ENCODE results near the gene GGTA1. TPM values are rescaled to one million over a fixed set of nuclear protein-coding genes. Genes with fewer than 3 reads are reported as not detected.
A peak's percentile ranks its signal among the peaks of the same experiment; 100 is the strongest.

GGTA1 gene
- total RNA-seq, 4 donors from 2014 or later, result 5.6 to 18.7 (median 9.5) TPM

- H3K4me1 ChIP-seq, result peaks cover 11 to 26% (median 25%) of the 10 kb centered on the region in 4 donors
- H3K9me3 ChIP-seq, result no peaks in the 10 kb centered on the region
- H3K27ac ChIP-seq (replicated peaks in 1 of 4), result no peak overlapping the region
- WGBS, result 65% methylated on average over 4 of the region's 4 CpGs
- TF ChIP-seq EP300 (IDR thresholded peaks at IDR 0.05) (no peak), POLR2AphosphoS5 (IDR thresholded peaks at IDR 0.05) (no peak), CTCF (IDR thresholded peaks at IDR 0.05) (no peak), POLR2A (IDR thresholded peaks at IDR 0.05; ENCODE audit: low read depth) (no peak)
- intact Hi-C loops (cut with DNase I), result no loop called here
- no peak for DNase-seq (ENCODE audit: extremely low spot score)
- H3K27me3 ChIP-seq, result no peaks in the 10 kb centered on the region
- H3K36me3 ChIP-seq, result no peaks in the 10 kb centered on the region
- H3K4me3 ChIP-seq, result no peak overlapping the region
Observed at GRCh38 chr9:121542025-121542424, 42.4 kb upstream of the GGTA1 start.

- TF ChIP-seq POLR2AphosphoS5 (IDR thresholded peaks at IDR 0.05) (no peak), POLR2A (IDR thresholded peaks at IDR 0.05; ENCODE audit: low read depth) (no peak), EP300 (IDR thresholded peaks at IDR 0.05) (no peak), CTCF (IDR thresholded peaks at IDR 0.05) (no peak)
- intact Hi-C loops (cut with DNase I), result no loop called here
- no peaks in the 10 kb centered on the region for H3K27me3 ChIP-seq
- H3K4me3 ChIP-seq, result no peak overlapping the region
- H3K4me1 ChIP-seq, result peaks cover 9 to 23% (median 22%) of the 10 kb centered on the region in 4 donors
- no peaks in the 10 kb centered on the region for H3K9me3 ChIP-seq
- DNase-seq (ENCODE audit: extremely low spot score), result no peak
- whole genome bisulfite sequencing, result 88% methylated on average over 3 of the region's 3 CpGs
- no peak overlapping the region for H3K27ac ChIP-seq (replicated peaks in 1 of 4)
- H3K36me3 ChIP-seq, result no peaks in the 10 kb centered on the region
Observed at GRCh38 chr9:121541256-121541655, 41.6 kb upstream of the GGTA1 start.

- Histone ChIP-seq H3K27ac (replicated peaks in 1 of 4) (no peak overlapping the region), H3K4me1 (peaks cover 0 to 14% (median 13%) of the 10 kb centered on the region in 4 donors), H3K27me3 (no peaks in the 10 kb centered on the region), H3K4me3 (no peak overlapping the region), H3K36me3 (no peaks in the 10 kb centered on the region), H3K9me3 (no peaks in the 10 kb centered on the region)
- DNase-seq (ENCODE audit: extremely low spot score), result no peak
- TF ChIP-seq CTCF (IDR thresholded peaks at IDR 0.05), result no peak
- TF ChIP-seq EP300 (IDR thresholded peaks at IDR 0.05), result no peak
- no peak for TF ChIP-seq POLR2AphosphoS5 (IDR thresholded peaks at IDR 0.05)
- TF ChIP-seq POLR2A (IDR thresholded peaks at IDR 0.05; ENCODE audit: low read depth), result no peak
- 77% methylated on average over 7 of the region's 7 CpGs for WGBS
- intact Hi-C loops (cut with DNase I), result no loop called here
Observed at GRCh38 chr9:121538221-121538620, 38.6 kb upstream of the GGTA1 start.

GRCh38 chr9:121537283-121537682, 37.6 kb upstream of the GGTA1 start:
- H3K27ac ChIP-seq (replicated peaks in 1 of 4), result peak overlapping the region in 2 of 4 donors; percentile 38 to 39

More at GRCh38 chr9:121537283-121537682, 37.6 kb upstream of the GGTA1 start:
- Histone ChIP-seq H3K9me3 (no peaks in the 10 kb centered on the region), H3K27me3 (no peaks in the 10 kb centered on the region), H3K36me3 (no peaks in the 10 kb centered on the region), H3K4me1 (peaks cover 0 to 14% (median 13%) of the 10 kb centered on the region in 4 donors), H3K4me3 (no peak overlapping the region)
- WGBS, result 29% methylated on average over 5 of the region's 5 CpGs
- TF ChIP-seq CTCF (IDR thresholded peaks at IDR 0.05) (no peak), POLR2AphosphoS5 (IDR thresholded peaks at IDR 0.05) (peak in 1 of 2 donors; percentile 27)
- intact Hi-C loops (cut with DNase I), result no loop called here
- no peak for DNase-seq (ENCODE audit: extremely low spot score)
